GM23248 (cell line): Measurements from ENCODE around the gene C5orf47.

Experiments
- EZH2 ChIP-seq: fragments of 200-600 bp; sonication (generic); IDR thresholded peaks from 2 replicates; pipeline ENCODE4 v1.6.1; 2018; ENCODE audit warnings: antibody characterized with exemption, mild to moderate bottlenecking; ENCODE audit not compliant: insufficient read depth, poor library complexity, severe bottlenecking
- EZH2phosphoT487 ChIP-seq: fragments of 200-600 bp; sonication (generic); IDR thresholded peaks from 2 replicates; pipeline ENCODE4 v1.6.1; 2018; ENCODE audit warnings: antibody characterized with exemption, moderate library complexity, mild to moderate bottlenecking, low read depth; ENCODE audit not compliant: insufficient read depth

GRCh38 chr5:173967241-173967640, 21.7 kb upstream of the C5orf47 start:
- no peak for TF ChIP-seq EZH2
- TF ChIP-seq EZH2phosphoT487: no peak
